Upper lobe of left lung (tissue), 6 donors: ENCODE data around the gene SHISA2. TPM values are rescaled to one million over a fixed set of nuclear protein-coding genes. Genes with fewer than 3 reads are reported as not detected.

Source experiments
- ATAC-seq, 2 donors: fragments of 200-7000 bp; cut with Tn5 transposase; one replicate each; pipeline ENCODE4 v1.9.1; 2022; ENCODE audit warnings: mild to moderate bottlenecking in 2 of 2, moderate library complexity in 2 of 2; ENCODE audit not compliant: low FRiP score in 2 of 2
- DNase-seq, 2 donors: peaks; one replicate each; pipeline ENCODE4 v3.0.0-alpha.2; 2019 to 2020
- H3K27ac ChIP-seq, 4 donors: fragments of 200-600 bp; sonication (generic); one replicate each; pipeline ENCODE4 v1.5.1; 2016 to 2019
- H3K27me3 ChIP-seq, 4 donors: fragments of 200-600 bp; sonication (generic); one replicate each; pipeline ENCODE4 v1.5.1; 2017 to 2019
- H3K36me3 ChIP-seq, 4 donors: fragments of 200-600 bp; sonication (generic); one replicate each; pipeline ENCODE4 v1.5.1; 2016 to 2019
- H3K4me1 ChIP-seq, 4 donors: fragments of 200-600 bp; sonication (generic); one replicate each; pipeline ENCODE4 v1.5.1; 2018 to 2019
- H3K4me3 ChIP-seq, 4 donors: fragments of 200-600 bp; sonication (generic); one replicate each; pipeline ENCODE4 v1.5.1; 2017 to 2019; ENCODE audit warnings: mild to moderate bottlenecking in 2 of 4, moderate library complexity in 1 of 4
- H3K9me3 ChIP-seq, 4 donors: fragments of 200-600 bp; sonication (generic); one replicate each; pipeline ENCODE4 v1.5.1; 2018 to 2019
- CTCF ChIP-seq, 6 experiments: fragments of 450-650 bp in 4 of 6; fragments of 200-600 bp in 2 of 6; sonication (generic) in 2 of 6; IDR thresholded peaks; one replicate each; pipeline ENCODE4 v1.5.1; 2016 to 2019; ENCODE audit warnings: antibody characterized with exemption in 6 of 6
- EP300 ChIP-seq, 4 donors: sonication (generic); formaldehyde crosslinking; IDR thresholded peaks; one replicate each; pipeline ENCODE4 v1.5.1; 2017; ENCODE audit warnings: antibody characterized with exemption in 4 of 4, control low read depth in 2 of 4
- POLR2A ChIP-seq, 4 donors: fragments of 450-650 bp; IDR thresholded peaks; one replicate each; pipeline ENCODE4 v1.5.1; 2016 to 2017; ENCODE audit warnings: antibody characterized with exemption in 4 of 4, mild to moderate bottlenecking in 2 of 4
- POLR2AphosphoS5 ChIP-seq, 2 donors: sonication (generic); formaldehyde crosslinking; IDR thresholded peaks; one replicate each; pipeline ENCODE4 v1.5.1; 2017; ENCODE audit warnings: antibody characterized with exemption in 2 of 2
- WGBS, 2 donors: methylation state at CpG; one replicate each; pipeline ENCODE4 v1.1.5; 2017 to 2018; 5-methylcytosine and 5-hydroxymethylcytosine counted together
- total RNA-seq, 6 donors: library from RNA; depleted of rRNA in 4 of 6; stranded (reverse); fragments of >200 nt in 4 of 6; gene quantifications; one replicate each; pipeline versions ENCODE4 v1.1.0 to v1.2.1, GENCODE V29; 2016 to 2021
- donor health status: DM: no; HTN: no; CAD: no; lungs with moderate emphysema.
- donor health status: DM: no; HTN: yes; CAD: no; lungs with severe emphysema.

Gene SHISA2
- total RNA-seq, 6 donors from 2014 or later: 7.3 to 19.9 (median 13.4) TPM

- no peaks in the 10 kb centered on the region for H3K9me3 ChIP-seq
- TF ChIP-seq POLR2AphosphoS5 (IDR thresholded peaks at IDR 0.05): no peak
- TF ChIP-seq POLR2A (IDR thresholded peaks at IDR 0.05): no peak
- H3K27me3 ChIP-seq: peaks cover 0 to 21% (median 7%) of the 10 kb centered on the region in 4 donors
- no peaks in the 10 kb centered on the region for H3K36me3 ChIP-seq
- no peak overlapping the region for H3K27ac ChIP-seq
- no peak for ATAC-seq
- no peak for DNase-seq
- no peak overlapping the region for H3K4me3 ChIP-seq
- peaks cover 6 to 25% (median 12%) of the 10 kb centered on the region in 4 donors for H3K4me1 ChIP-seq
These were observed 3.1 kb upstream of the SHISA2 start for GRCh38 chr13:26054896-26055295.

- TF ChIP-seq POLR2A (IDR thresholded peaks at IDR 0.05) (no peak), CTCF (IDR thresholded peaks at IDR 0.05) (no peak), POLR2AphosphoS5 (IDR thresholded peaks at IDR 0.05) (no peak), EP300 (IDR thresholded peaks at IDR 0.05) (no peak)
- WGBS, 2 donors: 89 to 93% methylated on average over 6 of the region's 6 CpGs
- Histone ChIP-seq H3K27ac (no peak overlapping the region), H3K27me3 (peaks cover 0 to 28% (median 7%) of the 10 kb centered on the region in 4 donors), H3K4me3 (no peak overlapping the region), H3K9me3 (no peaks in the 10 kb centered on the region), H3K36me3 (no peaks in the 10 kb centered on the region), H3K4me1 (peaks cover 6 to 29% (median 18%) of the 10 kb centered on the region in 4 donors)
- ATAC-seq: no peak
- DNase-seq: no peak
These were observed 1.7 kb upstream of the SHISA2 start for GRCh38 chr13:26053418-26053980.

GRCh38 chr13:26052337-26052736 lies 521 bp upstream of the SHISA2 start:
- Histone ChIP-seq H3K9me3 (no peaks in the 10 kb centered on the region), H3K4me3 (peak overlapping the region in 3 of 4 donors; percentile 55 to 59 (median 57)), H3K27ac (no peak overlapping the region), H3K27me3 (peaks cover 0 to 28% (median 7%) of the 10 kb centered on the region in 4 donors), H3K4me1 (peaks cover 6 to 29% (median 18%) of the 10 kb centered on the region in 4 donors), H3K36me3 (no peaks in the 10 kb centered on the region)
- WGBS, 2 donors: 67 to 76% methylated on average over 6 to 10 of the region's 10 CpGs
- no peak for DNase-seq
- no peak for TF ChIP-seq POLR2A (IDR thresholded peaks at IDR 0.05)
- no peak for TF ChIP-seq EP300 (IDR thresholded peaks at IDR 0.05)
- TF ChIP-seq POLR2AphosphoS5 (IDR thresholded peaks at IDR 0.05): no peak
- TF ChIP-seq CTCF (IDR thresholded peaks at IDR 0.05): no peak
- no peak for ATAC-seq

- Histone ChIP-seq H3K36me3 (no peaks in the 10 kb centered on the region), H3K27me3 (peaks cover 0 to 28% (median 7%) of the 10 kb centered on the region in 4 donors), H3K4me3 (peak overlapping the region; percentile 24 to 59 (median 56)), H3K9me3 (no peaks in the 10 kb centered on the region), H3K4me1 (peaks cover 6 to 29% (median 18%) of the 10 kb centered on the region in 4 donors), H3K27ac (peak overlapping the region in 2 of 4 donors; percentile 31 to 71)
- peak in 1 of 2 donors; percentile 50 for ATAC-seq
- 1% methylated on average over 15 of the region's 45 CpGs; no CpG with 5 or more reads in 1 of the 2 donors for WGBS, 2 donors
- peak in 1 of 2 donors; percentile 85 for DNase-seq
- TF ChIP-seq POLR2AphosphoS5 (IDR thresholded peaks at IDR 0.05): no peak
- no peak for TF ChIP-seq POLR2A (IDR thresholded peaks at IDR 0.05)
- no peak for TF ChIP-seq EP300 (IDR thresholded peaks at IDR 0.05)
- no peak for TF ChIP-seq CTCF (IDR thresholded peaks at IDR 0.05)
These were observed 572 bp downstream of the SHISA2 start for GRCh38 chr13:26051231-26051656.

GRCh38 chr13:26050568-26051230 lies 1.1 kb downstream of the SHISA2 start:
- H3K36me3 ChIP-seq: no peaks in the 10 kb centered on the region
- H3K27me3 ChIP-seq: peaks cover 0 to 28% (median 7%) of the 10 kb centered on the region in 4 donors
- peak overlapping the region in 2 of 4 donors; percentile 27 to 59 for H3K27ac ChIP-seq
- peak overlapping the region; percentile 24 to 59 (median 56) for H3K4me3 ChIP-seq
- WGBS, 2 donors: 8 to 15% methylated on average over 27 to 62 of the region's 82 CpGs
- DNase-seq: peak; percentile 40 to 89
- peaks cover 6 to 29% (median 18%) of the 10 kb centered on the region in 4 donors for H3K4me1 ChIP-seq
- H3K9me3 ChIP-seq: no peaks in the 10 kb centered on the region
- ATAC-seq: peak; percentile 39 to 65
- TF ChIP-seq EP300 (IDR thresholded peaks at IDR 0.05) (no peak), POLR2A (IDR thresholded peaks at IDR 0.05) (no peak), CTCF (IDR thresholded peaks at IDR 0.05) (no peak), POLR2AphosphoS5 (IDR thresholded peaks at IDR 0.05) (no peak)
